HG03342 (cell line): Measurements from ENCODE around the gene SLC39A13.

Source experiments
- ATAC-seq: cut with Tn5 transposase; IDR thresholded peaks from one replicate; pipeline ENCODE4 v1.9.1; 2021; ENCODE audit warnings: mild to moderate bottlenecking, moderate library complexity; ENCODE audit not compliant: unreplicated experiment

Gene SLC39A13

GRCh38 chr11:47426062-47426956 lies 17.9 kb downstream of the SLC39A13 start, which contains the start of gene PSMC3:
PSMC3 (minus strand) TSS chr11:47426439; CDS start chr11:47426279, 160 bp downstream.
- peak; percentile 93 for ATAC-seq

- ATAC-seq: no peak
Measured at GRCh38 chr11:47430524-47430923, 22.1 kb downstream of the SLC39A13 start.

GRCh38 chr11:47431356-47432083 lies 23.1 kb downstream of the SLC39A13 start:
- ATAC-seq: no peak

GRCh38 chr11:47433157-47433556 lies 24.8 kb downstream of the SLC39A13 start:
- no peak for ATAC-seq

- ATAC-seq: no peak
Measured at GRCh38 chr11:47434011-47434786, 25.8 kb downstream of the SLC39A13 start.

GRCh38 chr11:47435687-47436086 lies 27.3 kb downstream of the SLC39A13 start:
- no peak for ATAC-seq

GRCh38 chr11:47436726-47437125 lies 28.3 kb downstream of the SLC39A13 start:
- ATAC-seq: no peak

- ATAC-seq: no peak
Measured at GRCh38 chr11:47437218-47437745, 28.9 kb downstream of the SLC39A13 start.

GRCh38 chr11:47437746-47438418 lies 29.5 kb downstream of the SLC39A13 start:
- ATAC-seq: no peak

- no peak for ATAC-seq
Measured at GRCh38 chr11:47438721-47439120, 30.3 kb downstream of the SLC39A13 start.

GRCh38 chr11:47440054-47440476 lies 31.7 kb downstream of the SLC39A13 start:
- ATAC-seq: no peak

- ATAC-seq: no peak
Measured at GRCh38 chr11:47441421-47441820, 33.0 kb downstream of the SLC39A13 start.

- no peak for ATAC-seq
Measured at GRCh38 chr11:47442514-47442913, 34.1 kb downstream of the SLC39A13 start.

- no peak for ATAC-seq
Measured at GRCh38 chr11:47443028-47443700, 34.8 kb downstream of the SLC39A13 start.

GRCh38 chr11:47443817-47444216 lies 35.4 kb downstream of the SLC39A13 start:
- ATAC-seq: no peak

- no peak for ATAC-seq
Measured at GRCh38 chr11:47445840-47446239, 37.5 kb downstream of the SLC39A13 start.

- no peak for ATAC-seq
Measured at GRCh38 chr11:47446833-47447232, 38.4 kb downstream of the SLC39A13 start.

- ATAC-seq: no peak
Measured at GRCh38 chr11:47447906-47448305, 39.5 kb downstream of the SLC39A13 start.

- no peak for ATAC-seq
Measured at GRCh38 chr11:47448566-47449427, 40.4 kb downstream of the SLC39A13 start, which contains the start of gene RAPSN. RAPSN (minus strand) TSS chr11:47449136; CDS start chr11:47448964, 172 bp downstream.
